BLaER1 treated with 17β-estradiol and CSF1 and Interleukin-3, amounts not matched to agents 10 nM and 100 nM (cell line): ENCODE measurements around the gene PRAMEF8.
"Not testable (repeated sequence)": the region's sequence is repeated elsewhere in the genome, so short reads cannot be mapped to it uniquely, and the experiment has no call there.

ENCODE experiments used
- H3K27ac ChIP-seq, 11 experiments: shearing (Covaris generic); formaldehyde crosslinking; 2 replicates each; pipeline ENCODE4 v1.8.1; 2022
- H3K27me3 ChIP-seq, 11 experiments: shearing (Covaris generic); formaldehyde crosslinking; 2 replicates each; pipeline ENCODE4 v1.8.1; 2022
- H3K36me3 ChIP-seq, 11 experiments: shearing (Covaris generic); formaldehyde crosslinking; 2 replicates each; pipeline ENCODE4 v1.8.1; 2022
- H3K4me1 ChIP-seq, 10 experiments: shearing (Covaris generic); formaldehyde crosslinking; 2 replicates each; pipeline ENCODE4 v1.8.1; 2022
- H3K4me2 ChIP-seq, 11 experiments: shearing (Covaris generic); formaldehyde crosslinking; 2 replicates each; pipeline ENCODE4 v1.8.1; 2022
- H3K4me3 ChIP-seq, 10 experiments: shearing (Covaris generic); formaldehyde crosslinking; 2 replicates each; pipeline ENCODE4 v1.8.1; 2022
- H3K9ac ChIP-seq, 11 experiments: shearing (Covaris generic); formaldehyde crosslinking; 2 replicates each; pipeline ENCODE4 v1.8.1; 2022
- H3K9me3 ChIP-seq, 11 experiments: shearing (Covaris generic); formaldehyde crosslinking; replicated peaks in 1 of 11; 2 replicates each; pipeline ENCODE4 v1.8.1; 2022
- H4K20me1 ChIP-seq, 11 experiments: shearing (Covaris generic); formaldehyde crosslinking; 2 replicates each; pipeline ENCODE4 v1.8.1; 2022

The PRAMEF8 gene

GRCh38 chr1:13243536-13244263 lies 41.2 kb downstream of the PRAMEF8 start:
- not testable (repeated sequence) for H3K9me3 ChIP-seq, H4K20me1 ChIP-seq, H3K4me3 ChIP-seq, H3K36me3 ChIP-seq, H3K9ac ChIP-seq, H3K4me1 ChIP-seq, H3K27ac ChIP-seq, H3K4me2 ChIP-seq, H3K27me3 ChIP-seq

DNA sequence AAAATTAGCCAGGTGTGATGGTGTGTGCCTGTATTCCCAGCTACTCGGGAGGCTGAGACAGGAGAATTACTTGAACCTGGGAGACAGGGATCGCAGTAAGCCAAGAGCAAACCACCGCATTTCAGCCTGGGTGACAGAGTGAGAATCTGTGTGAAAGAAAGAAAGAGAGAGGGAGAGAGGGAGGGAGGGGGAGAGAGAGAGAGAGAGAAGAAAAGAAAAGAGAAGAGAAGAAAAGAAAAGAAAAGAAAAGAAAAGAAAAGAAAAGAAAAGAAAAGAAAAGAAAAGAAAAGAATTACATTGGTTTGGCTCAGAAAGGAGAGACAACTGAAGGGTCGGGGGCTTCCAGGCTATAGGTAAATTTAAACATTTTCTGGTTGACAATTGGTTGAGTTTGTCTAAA lies 45.3 kb downstream of the PRAMEF8 start:
- not testable (repeated sequence) for H3K27ac ChIP-seq, H3K4me1 ChIP-seq, H3K4me3 ChIP-seq, H4K20me1 ChIP-seq, H3K9ac ChIP-seq, H3K9me3 ChIP-seq, H3K36me3 ChIP-seq, H3K4me2 ChIP-seq, H3K27me3 ChIP-seq

- not testable (repeated sequence) for H3K9me3 ChIP-seq, H3K9ac ChIP-seq, H4K20me1 ChIP-seq, H3K27ac ChIP-seq, H3K27me3 ChIP-seq, H3K36me3 ChIP-seq, H3K4me1 ChIP-seq, H3K4me3 ChIP-seq, H3K4me2 ChIP-seq
Observed at GRCh38 chr1:13237572-13237971, 47.4 kb downstream of the PRAMEF8 start.

- not testable (repeated sequence) for H3K36me3 ChIP-seq, H3K9me3 ChIP-seq, H3K27ac ChIP-seq, H3K27me3 ChIP-seq, H3K4me3 ChIP-seq, H3K9ac ChIP-seq, H3K4me2 ChIP-seq, H4K20me1 ChIP-seq, H3K4me1 ChIP-seq
Observed at GRCh38 chr1:13234057-13234456, 50.9 kb downstream of the PRAMEF8 start.

DNA sequence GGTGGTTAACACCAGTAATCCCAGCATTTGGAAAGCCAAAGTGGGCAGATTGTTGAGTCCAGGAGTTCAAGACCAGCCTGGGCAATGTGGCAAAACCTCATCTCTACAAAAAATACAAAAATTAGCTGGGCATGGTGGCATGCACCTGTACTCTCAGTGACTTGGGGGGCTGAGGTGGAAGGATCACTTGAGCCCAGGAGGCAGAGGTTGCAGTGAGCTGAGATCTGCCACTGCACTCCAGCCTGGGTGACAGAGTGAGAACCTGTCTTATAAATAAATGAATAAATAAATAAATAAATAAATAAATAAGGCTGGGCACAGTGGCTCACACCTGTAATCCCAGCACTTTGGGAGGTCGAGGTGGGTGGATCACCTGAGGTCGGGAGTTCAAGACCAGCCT lies 52.9 kb downstream of the PRAMEF8 start:
- H3K27me3 ChIP-seq, H3K4me3 ChIP-seq, H3K9ac ChIP-seq, H3K36me3 ChIP-seq, H3K9me3 ChIP-seq, H3K4me2 ChIP-seq, H3K27ac ChIP-seq, H3K4me1 ChIP-seq, H4K20me1 ChIP-seq: not testable (repeated sequence)
